MM.1S (cell line): ENCODE data around the gene SVEP1.

Experiments
- DNase-seq: peaks from one replicate; pipeline ENCODE4 v3.0.0-alpha.2; 2015
- H2AFZ ChIP-seq: fragments of 300-600 bp; sonication (generic); 2 replicates; pipeline ENCODE4 v1.6.0; 2016; ENCODE audit warnings: antibody characterized with exemption, low read length
- H3F3A ChIP-seq: fragments of 300-600 bp; sonication (generic); 2 replicates; pipeline ENCODE4 v1.6.1; 2016; ENCODE audit warnings: mild to moderate bottlenecking, antibody characterized with exemption, low read length, moderate library complexity, mixed read lengths; ENCODE audit not compliant: insufficient read depth
- H3K27ac ChIP-seq: fragments of 300-600 bp; sonication (generic); 2 replicates; pipeline ENCODE4 v1.5.1; 2016; ENCODE audit warnings: mild to moderate bottlenecking, low read length
- H3K27me3 ChIP-seq: fragments of 300-600 bp; sonication (generic); replicated peaks from 2 replicates; pipeline ENCODE4 v1.6.0; 2016; ENCODE audit warnings: low read length; ENCODE audit not compliant: insufficient read depth
- H3K36me3 ChIP-seq: fragments of 300-600 bp; sonication (generic); replicated peaks from 2 replicates; pipeline ENCODE4 v1.6.1; 2016; ENCODE audit warnings: mild to moderate bottlenecking, low read length, mixed read lengths; ENCODE audit not compliant: insufficient read depth
- H3K4me1 ChIP-seq: fragments of 300-600 bp; sonication (generic); 2 replicates; pipeline ENCODE4 v1.6.1; 2016; ENCODE audit warnings: low read length, mixed read lengths
- H3K4me2 ChIP-seq: fragments of 300-600 bp; sonication (generic); 2 replicates; pipeline ENCODE4 v1.6.0; 2016; ENCODE audit warnings: low read depth, low read length
- H3K4me3 ChIP-seq: fragments of 300-600 bp; sonication (generic); 2 replicates; pipeline ENCODE4 v1.5.1; 2016; ENCODE audit warnings: low read length, mixed read lengths
- H3K79me2 ChIP-seq: fragments of 300-600 bp; sonication (generic); 2 replicates; pipeline ENCODE4 v1.6.1; 2016; ENCODE audit warnings: mixed run types, low read length, mixed read lengths
- H3K9ac ChIP-seq: fragments of 300-600 bp; sonication (generic); 2 replicates; pipeline ENCODE4 v1.6.1; 2016; ENCODE audit warnings: low read length, mixed read lengths
- H3K9me2 ChIP-seq: fragments of 300-600 bp; sonication (generic); replicated peaks from 2 replicates; pipeline ENCODE4 v1.6.1; 2016; ENCODE audit warnings: mild to moderate bottlenecking, low read length, mixed read lengths; ENCODE audit not compliant: insufficient read depth
- H3K9me3 ChIP-seq: fragments of 300-600 bp; sonication (generic); replicated peaks from 2 replicates; pipeline ENCODE4 v1.6.1; 2016; ENCODE audit warnings: mild to moderate bottlenecking, low read length, mixed read lengths; ENCODE audit not compliant: insufficient read depth
- H4K20me1 ChIP-seq: fragments of 300-600 bp; sonication (generic); 2 replicates; pipeline ENCODE4 v1.6.1; 2016; ENCODE audit warnings: mild to moderate bottlenecking, low read length, moderate library complexity, mixed read lengths; ENCODE audit not compliant: insufficient read depth
- EZH2 ChIP-seq: fragments of 300-600 bp; sonication (generic); optimal IDR thresholded peaks from 2 replicates; pipeline ENCODE3; 2017; ENCODE audit warnings: low read depth, mild to moderate bottlenecking, antibody characterized with exemption, low read length, mixed read lengths
- EZH2phosphoT487 ChIP-seq: fragments of 300-600 bp; sonication (generic); IDR thresholded peaks from 2 replicates; pipeline ENCODE4 v1.6.1; 2018; ENCODE audit warnings: antibody characterized with exemption, low read length
- TF ChIP-seq, protein P1 (sequence below): fragments of 300-600 bp; sonication (generic); IDR thresholded peaks from 2 replicates; pipeline ENCODE4 v1.5.1; 2016; ENCODE audit warnings: antibody characterized with exemption, low read length, mixed read lengths

SVEP1 gene

DNA sequence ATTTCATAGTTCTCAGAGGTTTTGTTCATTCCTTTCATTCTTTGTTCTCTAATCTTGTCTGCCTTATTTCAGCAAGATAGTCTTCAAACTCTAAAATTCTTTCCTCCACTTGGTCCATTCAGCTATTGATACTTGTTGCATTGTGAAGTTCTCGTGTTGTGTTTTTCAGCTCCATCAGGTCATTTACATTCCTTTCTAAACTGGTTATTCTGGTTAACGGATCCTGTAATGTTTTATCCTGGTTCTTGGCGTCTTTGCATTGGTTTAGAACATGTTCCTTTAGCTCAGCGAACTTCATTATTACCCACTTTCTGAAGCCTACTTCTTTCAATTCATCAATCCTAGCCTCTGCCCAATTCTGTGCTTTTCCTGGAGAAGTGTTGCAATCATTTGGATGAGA is 196.8 kb downstream of the SVEP1 start:
- Histone ChIP-seq H3K9me3 (no peaks in the 10 kb centered on the region), H3K4me1 (no peaks in the 10 kb centered on the region), H3K36me3 (no peaks in the 10 kb centered on the region), H3K4me2 (no peak overlapping the region), H3K27me3 (no peaks in the 10 kb centered on the region), H3K27ac (no peak overlapping the region), H3K79me2 (no peaks in the 10 kb centered on the region), H4K20me1 (no peaks in the 10 kb centered on the region), H3K9ac (no peak overlapping the region), H3K4me3 (no peak overlapping the region), H3K9me2 (no peaks in the 10 kb centered on the region), H3F3A (no peaks in the 10 kb centered on the region), H2AFZ (no peak overlapping the region)
- TF ChIP-seq EZH2phosphoT487 (no peak), EZH2 (no peak)
- TF ChIP-seq, protein P1, sequence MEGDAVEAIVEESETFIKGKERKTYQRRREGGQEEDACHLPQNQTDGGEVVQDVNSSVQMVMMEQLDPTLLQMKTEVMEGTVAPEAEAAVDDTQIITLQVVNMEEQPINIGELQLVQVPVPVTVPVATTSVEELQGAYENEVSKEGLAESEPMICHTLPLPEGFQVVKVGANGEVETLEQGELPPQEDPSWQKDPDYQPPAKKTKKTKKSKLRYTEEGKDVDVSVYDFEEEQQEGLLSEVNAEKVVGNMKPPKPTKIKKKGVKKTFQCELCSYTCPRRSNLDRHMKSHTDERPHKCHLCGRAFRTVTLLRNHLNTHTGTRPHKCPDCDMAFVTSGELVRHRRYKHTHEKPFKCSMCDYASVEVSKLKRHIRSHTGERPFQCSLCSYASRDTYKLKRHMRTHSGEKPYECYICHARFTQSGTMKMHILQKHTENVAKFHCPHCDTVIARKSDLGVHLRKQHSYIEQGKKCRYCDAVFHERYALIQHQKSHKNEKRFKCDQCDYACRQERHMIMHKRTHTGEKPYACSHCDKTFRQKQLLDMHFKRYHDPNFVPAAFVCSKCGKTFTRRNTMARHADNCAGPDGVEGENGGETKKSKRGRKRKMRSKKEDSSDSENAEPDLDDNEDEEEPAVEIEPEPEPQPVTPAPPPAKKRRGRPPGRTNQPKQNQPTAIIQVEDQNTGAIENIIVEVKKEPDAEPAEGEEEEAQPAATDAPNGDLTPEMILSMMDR: no peak
- DNase-seq: no peak

DNA sequence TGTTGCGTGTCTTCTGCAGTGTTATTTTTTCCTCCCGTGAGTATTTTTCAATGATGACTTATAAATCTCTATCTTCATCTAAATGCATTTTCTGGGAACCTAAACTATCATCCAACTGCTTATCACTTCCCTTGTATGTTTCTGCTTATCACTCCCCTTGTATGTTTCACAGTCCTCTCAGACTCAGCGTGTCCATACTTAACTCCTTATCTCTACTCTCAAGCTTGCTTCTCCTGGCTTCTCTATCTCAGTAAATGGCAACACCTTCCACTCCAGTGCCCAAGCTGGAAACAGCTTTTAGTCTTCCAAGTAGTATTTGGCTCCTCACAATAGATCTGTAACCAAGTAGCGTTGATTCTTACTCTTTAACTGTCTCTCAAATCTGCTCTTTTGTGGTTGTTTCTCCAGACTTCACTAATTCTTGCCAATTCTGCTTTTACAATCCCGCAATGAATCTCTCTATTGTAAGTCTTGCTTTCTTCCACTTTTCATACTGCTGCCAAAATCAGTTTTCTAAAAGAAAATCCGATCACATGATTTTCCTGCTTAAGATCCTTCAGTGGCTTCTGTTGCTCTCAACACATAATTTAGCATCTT is 208.0 kb downstream of the SVEP1 start:
- no peak overlapping the region for H3K4me3 ChIP-seq
- H3K27ac ChIP-seq: no peak overlapping the region
- H4K20me1 ChIP-seq: no peaks in the 10 kb centered on the region
- H3F3A ChIP-seq: no peaks in the 10 kb centered on the region
- H3K9me3 ChIP-seq: no peaks in the 10 kb centered on the region
- TF ChIP-seq EZH2 (no peak), EZH2phosphoT487 (no peak)
- TF ChIP-seq, protein P1: no peak
- no peaks in the 10 kb centered on the region for H3K9me2 ChIP-seq
- H3K79me2 ChIP-seq: no peaks in the 10 kb centered on the region
- no peaks in the 10 kb centered on the region for H3K27me3 ChIP-seq
- no peak overlapping the region for H3K4me2 ChIP-seq
- H2AFZ ChIP-seq: no peak overlapping the region
- no peak overlapping the region for H3K9ac ChIP-seq
- no peaks in the 10 kb centered on the region for H3K36me3 ChIP-seq
- no peaks in the 10 kb centered on the region for H3K4me1 ChIP-seq
- no peak for DNase-seq

DNA sequence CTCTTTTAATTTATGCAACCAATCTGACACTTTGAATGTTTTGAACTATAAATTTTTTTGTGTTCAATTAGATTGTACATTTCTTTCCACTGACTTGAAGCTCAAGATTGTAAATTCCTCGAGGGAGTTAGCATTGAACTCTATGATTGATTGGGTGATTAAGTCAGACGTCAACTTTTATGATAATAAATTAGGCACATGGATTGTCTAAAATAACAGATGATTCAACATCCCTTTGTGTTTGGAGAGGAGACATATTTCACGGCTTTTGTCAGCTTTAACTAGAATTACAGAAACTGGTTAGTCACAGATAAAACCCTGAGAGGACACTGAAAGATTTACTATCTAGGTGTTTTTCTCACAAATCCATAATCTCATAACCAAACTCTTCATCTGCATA is 209.2 kb downstream of the SVEP1 start:
- TF ChIP-seq, protein P1: no peak
- no peak for TF ChIP-seq EZH2
- no peak for TF ChIP-seq EZH2phosphoT487
- no peaks in the 10 kb centered on the region for H3F3A ChIP-seq
- H3K4me2 ChIP-seq: no peak overlapping the region
- H3K9me2 ChIP-seq: no peaks in the 10 kb centered on the region
- no peaks in the 10 kb centered on the region for H4K20me1 ChIP-seq
- H3K79me2 ChIP-seq: no peaks in the 10 kb centered on the region
- no peak overlapping the region for H3K27ac ChIP-seq
- H3K36me3 ChIP-seq: no peaks in the 10 kb centered on the region
- no peak overlapping the region for H3K4me3 ChIP-seq
- H2AFZ ChIP-seq: no peak overlapping the region
- no peak overlapping the region for H3K9ac ChIP-seq
- no peaks in the 10 kb centered on the region for H3K4me1 ChIP-seq
- H3K27me3 ChIP-seq: no peaks in the 10 kb centered on the region
- no peaks in the 10 kb centered on the region for H3K9me3 ChIP-seq
- no peak for DNase-seq
